ENCODE results near the gene AGAP1. TPM values are rescaled to one million over a fixed set of nuclear protein-coding genes. Genes with fewer than 3 reads are reported as not detected.

AGAP1 gene
- total and polyA plus RNA-seq, 4 donors, result 2.0 to 8.5 (median 5.4) TPM

GRCh38 chr2:236176951-236177350 is 683.1 kb downstream of the AGAP1 start:
- H3K9me3 ChIP-seq (ENCODE audit: control insufficient read depth in 4 of 4, low read length in 3 of 4), result no peaks in the 10 kb centered on the region
- peaks cover 9 to 15% (median 12%) of the 10 kb centered on the region in 4 donors for H3K4me1 ChIP-seq (ENCODE audit: control insufficient read depth in 4 of 4, insufficient read depth in 4 of 4, low read length in 3 of 4)
- H3K4me3 ChIP-seq (ENCODE audit: low read depth in 1 of 3, low read length in 3 of 3), result no peak overlapping the region
- peaks cover 0 to 39% (median 27%) of the 10 kb centered on the region in 4 donors for H3K27me3 ChIP-seq (ENCODE audit: control insufficient read depth in 4 of 4, insufficient read depth in 4 of 4, low read length in 3 of 4)
- H3K27ac ChIP-seq (ENCODE audit: low read depth in 1 of 2, low read length in 2 of 2), result no peak overlapping the region
- no peaks in the 10 kb centered on the region for H3K36me3 ChIP-seq (ENCODE audit: control insufficient read depth in 4 of 4, insufficient read depth in 3 of 4, low read depth in 1 of 4, low read length in 3 of 4)
- no peak for DNase-seq (ENCODE audit: low spot score)
- WGBS, result 57% methylated on average over 21 of the region's 21 CpGs
- H3K9ac ChIP-seq (ENCODE audit: low read depth in 1 of 2, low read length in 2 of 2), result no peak overlapping the region
- TF ChIP-seq SP1 (IDR thresholded peaks at IDR 0.05) (no peak), EGR1 (IDR thresholded peaks at IDR 0.05; ENCODE audit: low read depth in 2 of 2) (no peak), FOXA1 (IDR thresholded peaks at IDR 0.05) (no peak), MAX (IDR thresholded peaks at IDR 0.05) (no peak), TAF1 (conservative IDR thresholded peaks at IDR 0.05) (no peak), HNF4A (conservative IDR thresholded peaks at IDR 0.05) (no peak), FOXA2 (IDR thresholded peaks at IDR 0.05) (no peak), RAD21 (IDR thresholded peaks at IDR 0.05) (no peak), JUND (IDR thresholded peaks at IDR 0.05) (no peak), HNF4G (IDR thresholded peaks at IDR 0.05) (no peak), REST (IDR thresholded peaks at IDR 0.05) (no peak), CTCF (IDR thresholded peaks at IDR 0.05; ENCODE audit: low read depth, low read length, missing input control) (no peak), RXRA (IDR thresholded peaks at IDR 0.05) (no peak), NR2F2 (IDR thresholded peaks at IDR 0.05) (no peak)
- TF ChIP-seq, protein P1, sequence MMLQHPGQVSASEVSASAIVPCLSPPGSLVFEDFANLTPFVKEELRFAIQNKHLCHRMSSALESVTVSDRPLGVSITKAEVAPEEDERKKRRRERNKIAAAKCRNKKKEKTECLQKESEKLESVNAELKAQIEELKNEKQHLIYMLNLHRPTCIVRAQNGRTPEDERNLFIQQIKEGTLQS (IDR thresholded peaks at IDR 0.05), result no peak
- TF ChIP-seq, protein P2, sequence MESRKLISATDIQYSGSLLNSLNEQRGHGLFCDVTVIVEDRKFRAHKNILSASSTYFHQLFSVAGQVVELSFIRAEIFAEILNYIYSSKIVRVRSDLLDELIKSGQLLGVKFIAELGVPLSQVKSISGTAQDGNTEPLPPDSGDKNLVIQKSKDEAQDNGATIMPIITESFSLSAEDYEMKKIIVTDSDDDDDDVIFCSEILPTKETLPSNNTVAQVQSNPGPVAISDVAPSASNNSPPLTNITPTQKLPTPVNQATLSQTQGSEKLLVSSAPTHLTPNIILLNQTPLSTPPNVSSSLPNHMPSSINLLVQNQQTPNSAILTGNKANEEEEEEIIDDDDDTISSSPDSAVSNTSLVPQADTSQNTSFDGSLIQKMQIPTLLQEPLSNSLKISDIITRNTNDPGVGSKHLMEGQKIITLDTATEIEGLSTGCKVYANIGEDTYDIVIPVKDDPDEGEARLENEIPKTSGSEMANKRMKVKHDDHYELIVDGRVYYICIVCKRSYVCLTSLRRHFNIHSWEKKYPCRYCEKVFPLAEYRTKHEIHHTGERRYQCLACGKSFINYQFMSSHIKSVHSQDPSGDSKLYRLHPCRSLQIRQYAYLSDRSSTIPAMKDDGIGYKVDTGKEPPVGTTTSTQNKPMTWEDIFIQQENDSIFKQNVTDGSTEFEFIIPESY (IDR thresholded peaks at IDR 0.05), result no peak

DNA sequence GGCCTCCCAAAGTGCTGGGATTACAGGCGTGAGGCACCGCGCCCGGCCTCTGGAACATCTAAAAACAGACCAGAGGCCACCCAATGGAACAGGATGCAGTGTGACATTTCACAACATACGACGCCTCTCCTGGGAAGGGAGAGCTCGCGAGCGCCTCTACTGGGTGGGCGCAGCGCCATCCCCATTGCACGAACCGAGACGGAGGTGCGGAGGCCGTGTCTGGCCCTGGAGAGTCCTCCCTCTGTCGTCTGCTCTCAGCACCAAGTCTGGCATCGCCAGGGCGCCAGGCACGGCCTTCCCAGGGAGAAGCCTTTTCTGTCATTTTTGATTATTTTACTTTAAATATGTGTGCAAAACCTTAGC is 683.7 kb downstream of the AGAP1 start:
- no peak overlapping the region for H3K27ac ChIP-seq (ENCODE audit: low read depth in 1 of 2, low read length in 2 of 2)
- no peak for DNase-seq (ENCODE audit: low spot score)
- H3K9me3 ChIP-seq (ENCODE audit: control insufficient read depth in 4 of 4, low read length in 3 of 4), result no peaks in the 10 kb centered on the region
- 13% methylated on average over 20 of the region's 20 CpGs for WGBS
- H3K36me3 ChIP-seq (ENCODE audit: control insufficient read depth in 4 of 4, insufficient read depth in 3 of 4, low read depth in 1 of 4, low read length in 3 of 4), result no peaks in the 10 kb centered on the region
- no peak overlapping the region for H3K9ac ChIP-seq (ENCODE audit: low read depth in 1 of 2, low read length in 2 of 2)
- H3K27me3 ChIP-seq (ENCODE audit: control insufficient read depth in 4 of 4, insufficient read depth in 4 of 4, low read length in 3 of 4), result peaks cover 0 to 35% (median 26%) of the 10 kb centered on the region in 4 donors
- TF ChIP-seq CTCF (IDR thresholded peaks at IDR 0.05; ENCODE audit: low read depth, low read length, missing input control), result peak; percentile 14
- TF ChIP-seq HNF4A (conservative IDR thresholded peaks at IDR 0.05), result no peak
- peaks cover 4 to 15% (median 12%) of the 10 kb centered on the region in 4 donors for H3K4me1 ChIP-seq (ENCODE audit: control insufficient read depth in 4 of 4, insufficient read depth in 4 of 4, low read length in 3 of 4)
- peak overlapping the region in 1 of 3 donors; percentile 37 for H3K4me3 ChIP-seq (ENCODE audit: low read depth in 1 of 3, low read length in 3 of 3)

Data from liver (tissue), 9 donors.